ENCODE data around the gene CELSR2.

DNA sequence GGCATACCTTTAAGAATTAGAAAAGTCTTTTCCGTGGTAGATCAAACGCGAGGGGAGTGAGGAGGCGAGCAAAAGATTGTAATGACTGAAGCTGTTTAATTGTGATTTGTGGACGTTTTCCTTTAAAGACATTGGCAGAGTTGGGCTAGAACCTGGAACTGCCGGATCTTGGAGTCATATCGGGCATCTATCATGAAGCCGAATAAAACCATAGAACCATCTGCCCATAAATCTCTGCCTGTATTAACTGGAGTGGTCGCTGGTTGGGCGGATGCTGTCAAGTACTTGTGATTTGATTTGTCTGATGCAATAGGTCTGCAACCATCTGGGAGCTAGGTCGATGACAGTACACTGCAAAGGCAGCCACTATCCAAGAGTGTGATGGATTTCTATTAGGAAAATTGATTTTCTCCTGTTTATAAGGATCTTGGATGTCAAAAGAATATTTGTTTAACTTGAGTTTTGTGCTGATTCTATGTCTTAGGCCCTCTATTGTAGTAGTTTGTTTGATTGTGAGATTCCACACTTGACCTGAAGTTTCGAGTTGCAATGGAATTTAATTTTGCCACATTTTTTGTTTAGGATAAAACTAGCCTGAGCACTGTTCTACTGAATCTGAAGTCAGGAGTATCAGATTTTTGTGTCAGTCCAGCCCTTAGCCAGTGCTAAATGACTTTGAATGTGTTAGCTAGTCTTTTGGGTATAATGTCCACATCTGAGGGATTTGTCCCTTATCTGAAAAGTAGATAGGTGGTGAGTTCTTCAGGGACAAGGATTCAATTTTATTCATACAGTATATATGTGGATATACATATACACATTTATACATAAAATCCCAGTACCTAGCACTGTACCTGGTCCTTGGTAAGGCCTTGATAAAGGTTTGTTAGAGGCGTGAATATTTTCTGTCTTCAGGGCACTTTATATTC lies 34.4 kb upstream of the CELSR2 start:
- TF ChIP-seq, protein P1, sequence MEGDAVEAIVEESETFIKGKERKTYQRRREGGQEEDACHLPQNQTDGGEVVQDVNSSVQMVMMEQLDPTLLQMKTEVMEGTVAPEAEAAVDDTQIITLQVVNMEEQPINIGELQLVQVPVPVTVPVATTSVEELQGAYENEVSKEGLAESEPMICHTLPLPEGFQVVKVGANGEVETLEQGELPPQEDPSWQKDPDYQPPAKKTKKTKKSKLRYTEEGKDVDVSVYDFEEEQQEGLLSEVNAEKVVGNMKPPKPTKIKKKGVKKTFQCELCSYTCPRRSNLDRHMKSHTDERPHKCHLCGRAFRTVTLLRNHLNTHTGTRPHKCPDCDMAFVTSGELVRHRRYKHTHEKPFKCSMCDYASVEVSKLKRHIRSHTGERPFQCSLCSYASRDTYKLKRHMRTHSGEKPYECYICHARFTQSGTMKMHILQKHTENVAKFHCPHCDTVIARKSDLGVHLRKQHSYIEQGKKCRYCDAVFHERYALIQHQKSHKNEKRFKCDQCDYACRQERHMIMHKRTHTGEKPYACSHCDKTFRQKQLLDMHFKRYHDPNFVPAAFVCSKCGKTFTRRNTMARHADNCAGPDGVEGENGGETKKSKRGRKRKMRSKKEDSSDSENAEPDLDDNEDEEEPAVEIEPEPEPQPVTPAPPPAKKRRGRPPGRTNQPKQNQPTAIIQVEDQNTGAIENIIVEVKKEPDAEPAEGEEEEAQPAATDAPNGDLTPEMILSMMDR (IDR thresholded peaks at IDR 0.05; ENCODE audit: low read depth, low read length), result no peak
- TF ChIP-seq, protein P2, sequence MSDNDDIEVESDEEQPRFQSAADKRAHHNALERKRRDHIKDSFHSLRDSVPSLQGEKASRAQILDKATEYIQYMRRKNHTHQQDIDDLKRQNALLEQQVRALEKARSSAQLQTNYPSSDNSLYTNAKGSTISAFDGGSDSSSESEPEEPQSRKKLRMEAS (IDR thresholded peaks at IDR 0.05; ENCODE audit: low read depth, low read length), result no peak

Data from NB4 (cell line).